Hematopoietic multipotent progenitor cell treated with erythropoietin and hydrocortisone succinate and interleukin-3 and kit ligand, for 6 days (in vitro differentiated cells): ENCODE results near the gene ABHD11.
"Not testable (repeated sequence)": the region's sequence is repeated elsewhere in the genome, so short reads cannot be mapped to it uniquely, and the experiment has no call there.

ENCODE experiments used
- DNase-seq: peaks from one replicate; pipeline ENCODE4 v3.0.0-alpha.2; 2015

Gene ABHD11

GRCh38 chr7:73738612-73739386 is at the start of gene ABHD11:
ABHD11 (minus strand) TSS chr7:73738802; CDS start chr7:73738770, 32 bp downstream.
- DNase-seq: peak; percentile 96

GRCh38 chr7:73787786-73788048 is 49.1 kb upstream of the ABHD11 start:
- DNase-seq: not testable (repeated sequence)

- no peak for DNase-seq
Measured at GRCh38 chr7:73786588-73786987, 48.0 kb upstream of the ABHD11 start.

GRCh38 chr7:73779517-73779916 is 40.9 kb upstream of the ABHD11 start:
- DNase-seq: no peak

DNA sequence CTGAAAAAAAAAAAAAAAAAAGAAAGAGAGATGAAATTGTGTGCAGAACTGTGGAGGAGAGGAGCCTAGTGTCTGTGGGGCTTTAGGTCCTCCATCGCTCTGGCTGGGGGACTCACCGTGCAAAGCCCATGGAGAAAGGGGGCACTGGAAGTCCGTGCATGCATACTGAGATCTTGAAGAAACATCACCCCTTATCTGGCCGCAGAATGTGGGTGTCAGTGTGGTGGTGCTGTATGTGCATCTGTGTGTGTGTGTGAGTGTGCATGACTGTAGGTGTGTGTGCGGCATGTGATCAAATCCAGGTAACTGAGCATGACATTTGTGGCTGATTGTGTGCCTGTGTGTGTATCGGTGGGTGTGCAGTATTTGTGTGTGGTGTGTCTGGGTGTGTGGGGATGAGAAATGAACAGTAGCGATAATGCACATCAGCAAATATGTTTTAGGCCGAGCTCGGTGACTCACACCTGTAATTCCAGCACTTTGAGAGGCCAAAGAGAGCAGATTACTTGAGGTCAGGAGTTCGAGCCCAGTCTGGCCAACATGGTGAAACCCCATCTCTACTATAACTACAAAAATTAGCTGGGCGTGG is 40.3 kb upstream of the ABHD11 start:
- DNase-seq: no peak

- peak; percentile 74 for DNase-seq
Measured at GRCh38 chr7:73774923-73775322, 36.3 kb upstream of the ABHD11 start.

DNA sequence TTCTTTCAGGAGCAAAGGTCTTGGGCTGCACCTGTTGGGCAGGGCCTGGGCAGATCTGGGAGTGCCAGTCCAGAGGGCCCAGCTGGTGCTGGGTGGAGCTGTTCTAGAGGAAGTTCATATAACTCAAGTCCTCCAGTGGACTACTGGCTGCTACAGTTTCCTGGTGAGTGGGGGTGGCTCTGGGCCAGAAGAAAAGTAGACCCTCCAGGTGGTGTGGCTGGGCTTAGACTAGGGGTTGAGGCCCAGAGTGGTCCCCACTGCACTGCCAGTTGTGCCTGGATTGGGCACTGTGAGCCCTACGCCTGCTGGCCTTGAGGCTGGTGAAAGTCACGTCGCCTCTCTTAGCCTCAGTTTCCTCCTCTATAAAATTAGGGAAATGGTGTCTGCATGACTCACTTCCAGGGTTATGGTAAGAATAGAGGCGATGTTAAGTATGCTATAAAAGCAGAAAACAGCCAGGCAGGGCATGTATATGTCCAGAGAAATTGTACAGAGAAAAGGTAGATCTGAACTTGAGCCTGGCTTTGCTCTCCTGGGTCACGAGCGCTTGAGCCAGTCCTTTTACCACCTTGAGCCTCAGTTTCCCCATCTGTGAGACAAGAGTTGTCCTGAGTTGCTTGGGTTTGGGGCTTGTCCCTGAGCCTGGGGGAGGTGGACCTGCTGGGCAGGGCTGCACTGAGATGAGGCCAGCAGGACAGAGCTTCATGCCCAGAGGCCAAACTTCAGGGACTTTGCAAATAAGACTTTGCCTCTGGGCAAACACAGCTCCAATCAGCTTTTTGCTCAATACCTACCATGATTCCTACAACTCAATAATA is 35.3 kb upstream of the ABHD11 start:
- no peak for DNase-seq

DNA sequence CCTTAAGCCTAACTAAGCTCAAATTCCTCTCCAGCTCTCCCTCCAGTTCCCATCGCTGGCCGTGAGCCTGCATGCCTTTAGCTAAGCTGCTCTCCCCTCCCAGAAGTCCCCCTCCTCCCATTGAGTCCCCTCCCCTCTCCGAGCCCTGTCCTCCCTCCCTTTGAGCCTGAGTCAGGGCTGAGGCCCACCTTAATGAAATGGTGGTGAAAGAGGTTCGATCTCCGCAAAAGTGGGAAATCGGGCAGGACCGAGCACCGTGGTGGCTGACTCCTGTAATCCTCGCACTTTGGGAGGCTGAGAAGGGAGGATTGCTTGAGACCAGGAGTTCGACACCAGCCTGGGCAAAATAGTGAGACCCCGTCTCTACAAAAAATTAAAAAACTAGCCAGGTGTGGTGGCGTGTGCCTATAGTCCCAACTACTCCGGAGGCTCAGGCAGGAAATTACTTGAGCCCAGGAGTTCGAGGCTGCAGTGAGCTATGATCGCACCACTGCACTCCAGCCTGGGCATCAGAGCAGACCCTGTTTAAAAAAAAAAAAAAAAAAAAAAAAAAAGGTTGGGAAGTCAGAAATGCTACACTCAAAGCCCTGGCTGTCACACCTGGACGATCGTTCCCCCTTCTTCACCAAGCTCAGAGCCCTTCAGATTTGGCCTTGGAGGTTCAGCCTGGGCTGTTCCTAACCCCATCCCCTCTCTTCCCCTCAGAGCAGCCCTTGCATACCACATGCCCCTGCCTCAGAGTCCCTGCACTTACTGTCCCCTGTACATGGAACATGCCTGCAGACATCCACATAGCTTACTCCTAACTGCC is 32.5 kb upstream of the ABHD11 start:
- DNase-seq: no peak

DNA sequence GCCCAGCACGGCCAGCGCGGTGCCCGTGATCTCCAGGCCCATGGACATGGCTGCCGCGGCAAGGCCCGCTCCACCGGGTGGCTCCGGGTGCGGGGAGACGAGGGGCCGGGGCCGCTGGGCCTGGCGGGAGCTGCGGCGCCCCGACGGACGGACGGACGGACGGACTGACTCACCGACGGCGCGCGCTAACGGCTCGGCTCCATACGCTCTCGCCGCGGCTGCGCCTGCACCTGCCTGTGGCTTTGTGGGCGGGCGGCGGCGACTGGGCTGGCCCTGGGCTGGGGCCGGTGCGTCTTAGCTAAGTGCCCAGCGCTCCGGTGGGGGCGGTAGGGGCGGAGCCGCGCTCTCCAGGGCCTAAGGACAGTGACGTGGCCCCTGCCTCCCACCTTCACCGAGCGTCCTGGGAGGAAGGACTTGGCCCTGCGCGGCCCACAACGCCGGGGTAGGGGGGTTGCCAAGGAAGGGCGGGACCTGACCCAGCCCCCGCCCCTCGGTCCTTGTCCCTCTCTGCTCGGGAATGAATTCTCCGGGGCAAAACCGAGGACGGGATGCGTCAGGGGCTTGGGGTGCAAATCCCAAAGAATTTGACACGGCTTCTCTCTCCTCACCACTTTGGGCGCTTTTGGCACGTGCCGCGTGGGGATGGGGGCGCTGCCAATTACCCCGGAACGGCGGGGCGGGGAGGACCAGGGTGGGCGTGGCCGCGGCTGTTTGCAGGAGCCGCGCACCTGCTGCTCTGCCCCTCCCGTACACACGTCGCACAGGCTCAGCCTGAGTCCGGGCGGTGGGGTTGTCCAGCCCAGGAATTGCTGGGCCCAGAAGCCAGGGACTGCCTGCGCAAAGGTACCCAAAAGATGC is 31.6 kb upstream of the ABHD11 start, which contains the start of gene CLDN3:
CLDN3 (minus strand) TSS at position 269 of the 858 bp plus-strand sequence; CDS start at position 48, 221 bp downstream.
- no peak for DNase-seq

GRCh38 chr7:73769481-73770001 is 30.9 kb upstream of the ABHD11 start:
- DNase-seq: no peak

GRCh38 chr7:73768641-73769480 is 30.3 kb upstream of the ABHD11 start:
- DNase-seq: no peak

DNA sequence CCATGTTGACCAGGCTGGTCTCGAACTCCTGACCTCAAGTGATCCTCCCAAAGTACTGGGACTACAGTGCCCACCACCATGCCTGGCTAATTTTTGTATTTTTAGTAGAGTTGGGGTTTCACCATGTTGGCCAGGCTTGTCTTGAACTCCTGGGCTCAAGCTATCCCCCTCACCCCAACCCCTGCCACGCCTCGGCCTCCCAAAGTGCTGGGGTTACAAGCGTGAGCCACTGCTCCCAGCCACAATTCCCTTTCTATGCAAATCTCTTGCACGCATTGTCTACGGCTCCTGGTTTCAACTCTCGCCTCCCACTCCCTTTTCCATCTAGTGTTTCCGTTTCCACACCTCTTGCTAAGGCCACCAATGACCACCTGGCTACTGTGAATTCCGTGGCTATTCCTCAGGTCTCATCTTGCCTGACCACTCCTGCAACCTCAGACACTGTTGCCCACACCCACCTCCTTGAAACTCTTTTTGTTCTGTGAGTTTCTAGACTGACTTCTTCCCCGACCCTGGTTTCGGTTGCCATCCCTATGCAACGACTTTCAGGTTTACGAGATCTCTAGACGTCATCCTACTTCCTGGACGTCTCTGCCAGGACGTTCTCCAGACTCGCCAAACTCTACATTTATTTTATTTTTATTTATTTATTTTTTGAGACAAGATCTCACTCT is 28.1 kb upstream of the ABHD11 start:
- DNase-seq: no peak

- DNase-seq: no peak
Measured at GRCh38 chr7:73762659-73762999, 24.0 kb upstream of the ABHD11 start.

- DNase-seq: no peak
Measured at GRCh38 chr7:73761854-73762658, 23.5 kb upstream of the ABHD11 start.

- DNase-seq: peak; percentile 90
Measured at GRCh38 chr7:73758581-73759138, 20.1 kb upstream of the ABHD11 start.

DNA sequence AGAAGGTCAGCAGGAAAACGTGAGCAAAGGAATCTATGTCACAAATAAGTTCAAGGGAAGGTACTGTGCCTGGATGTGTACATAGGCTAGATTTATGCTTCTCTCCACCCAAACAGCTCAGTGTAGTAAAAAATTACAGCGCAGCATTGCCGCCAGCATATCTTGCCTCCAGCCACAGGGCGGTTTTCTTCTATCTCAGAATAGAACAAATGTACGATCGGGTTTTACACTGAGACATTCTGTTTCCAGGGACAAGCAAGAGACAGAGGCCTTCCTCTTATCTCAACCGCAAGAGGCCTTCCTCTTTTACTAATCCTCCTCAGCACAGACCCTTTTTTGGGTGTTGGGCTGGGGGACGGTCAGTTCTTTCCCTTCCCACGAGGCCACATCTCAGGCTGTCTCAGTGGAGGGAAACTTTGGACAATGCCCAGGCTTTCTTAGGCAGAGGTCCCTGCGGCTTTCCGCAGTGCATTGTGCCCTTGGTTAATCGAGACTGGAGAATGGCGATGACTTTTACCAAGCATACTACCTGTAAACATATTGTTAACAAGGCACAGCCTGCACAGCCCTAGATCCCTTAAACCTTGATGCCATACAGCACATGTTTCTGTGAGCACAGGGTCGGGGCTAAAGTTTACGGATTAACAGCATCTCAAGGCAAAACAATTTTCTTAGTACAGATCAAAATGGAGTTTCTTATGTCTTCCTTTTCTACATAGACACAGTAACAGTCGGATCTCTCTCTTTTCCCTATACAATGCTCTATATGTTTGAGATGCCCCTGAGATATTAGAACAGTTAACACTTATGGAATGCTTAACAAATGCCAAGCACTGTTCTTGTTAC is 11.6 kb upstream of the ABHD11 start:
- DNase-seq: peak; percentile 92

- DNase-seq: no peak
Measured at GRCh38 chr7:73746378-73746777, 7.8 kb upstream of the ABHD11 start.
